ENCODE results near the gene HLA-E. TPM values are rescaled to one million over a fixed set of nuclear protein-coding genes. Genes with fewer than 3 reads are reported as not detected.
A peak's percentile ranks its signal among the peaks of the same experiment; 100 is the strongest.

The HLA-E gene
- total and polyA plus RNA-seq, 10 donors: 514 to 2,111 (median 1,362) TPM

DNA sequence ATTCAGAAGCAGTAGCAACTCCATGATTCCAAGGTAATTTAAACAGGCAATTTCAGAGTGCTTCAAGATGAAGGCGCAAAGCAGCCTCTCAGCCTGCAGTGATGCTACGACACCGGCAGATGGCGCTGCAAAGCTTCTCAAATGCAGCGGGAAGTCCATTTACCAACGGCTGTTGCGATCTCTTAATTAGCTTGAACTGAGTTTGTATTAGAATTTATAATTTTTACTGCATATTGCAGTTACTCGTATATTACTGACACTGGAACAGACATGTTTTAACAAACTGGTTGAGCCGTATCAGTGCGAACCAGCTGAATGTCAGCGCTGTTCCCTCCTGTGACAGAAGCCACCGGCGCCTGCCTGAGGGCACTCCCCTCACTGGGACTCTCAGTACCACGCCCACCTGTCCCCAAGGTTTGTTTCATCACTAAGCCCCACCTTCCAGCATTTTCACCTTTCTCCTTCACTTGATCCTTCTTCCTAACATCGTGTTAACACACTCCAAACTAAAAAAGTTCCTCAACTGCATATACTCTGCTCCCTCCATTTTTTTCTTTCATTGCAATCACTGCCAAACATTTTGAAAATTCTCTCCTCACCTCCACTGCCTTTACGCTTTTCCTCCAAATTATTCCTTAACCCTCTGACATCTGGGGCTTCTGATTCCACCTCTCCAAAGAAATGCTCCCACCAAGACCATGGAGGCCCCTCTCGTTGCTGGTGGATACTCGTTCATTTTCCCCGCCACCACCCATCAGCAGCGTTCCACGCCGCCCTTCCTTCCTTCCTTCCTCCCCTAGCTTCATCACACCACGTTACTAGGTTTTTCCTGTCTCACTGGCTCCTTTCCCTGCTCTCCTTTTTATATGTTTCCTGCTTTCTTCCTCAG lies 52.5 kb downstream of the HLA-E start:
- Histone ChIP-seq H3K36me3 (peaks cover 0 to 19% (median 13%) of the 10 kb centered on the region in 6 donors), H3K27me3 (replicated peaks in 1 of 7) (no peaks in the 10 kb centered on the region), H3K27ac (peak overlapping the region; percentile 42 to 83 (median 75)), H3K4me1 (peaks cover 24 to 39% (median 31%) of the 10 kb centered on the region in 6 donors), H3K9me3 (no peaks in the 10 kb centered on the region), H3K4me3 (peak overlapping the region; percentile 20 to 69 (median 37))
- peak; percentile 94 for DNase-seq
- TF ChIP-seq, protein P1, sequence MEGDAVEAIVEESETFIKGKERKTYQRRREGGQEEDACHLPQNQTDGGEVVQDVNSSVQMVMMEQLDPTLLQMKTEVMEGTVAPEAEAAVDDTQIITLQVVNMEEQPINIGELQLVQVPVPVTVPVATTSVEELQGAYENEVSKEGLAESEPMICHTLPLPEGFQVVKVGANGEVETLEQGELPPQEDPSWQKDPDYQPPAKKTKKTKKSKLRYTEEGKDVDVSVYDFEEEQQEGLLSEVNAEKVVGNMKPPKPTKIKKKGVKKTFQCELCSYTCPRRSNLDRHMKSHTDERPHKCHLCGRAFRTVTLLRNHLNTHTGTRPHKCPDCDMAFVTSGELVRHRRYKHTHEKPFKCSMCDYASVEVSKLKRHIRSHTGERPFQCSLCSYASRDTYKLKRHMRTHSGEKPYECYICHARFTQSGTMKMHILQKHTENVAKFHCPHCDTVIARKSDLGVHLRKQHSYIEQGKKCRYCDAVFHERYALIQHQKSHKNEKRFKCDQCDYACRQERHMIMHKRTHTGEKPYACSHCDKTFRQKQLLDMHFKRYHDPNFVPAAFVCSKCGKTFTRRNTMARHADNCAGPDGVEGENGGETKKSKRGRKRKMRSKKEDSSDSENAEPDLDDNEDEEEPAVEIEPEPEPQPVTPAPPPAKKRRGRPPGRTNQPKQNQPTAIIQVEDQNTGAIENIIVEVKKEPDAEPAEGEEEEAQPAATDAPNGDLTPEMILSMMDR (IDR thresholded peaks at IDR 0.05 in 8 of 11, conservative IDR thresholded peaks at IDR 0.05 in 3 of 11): peak; percentile 93 to 100 (median 99)
- TF ChIP-seq POLR2AphosphoS5 (IDR thresholded peaks at IDR 0.05): peak in 2 of 3 donors; percentile 80 to 82
- peak in 1 of 3 donors; percentile 30 for TF ChIP-seq POLR2A (IDR thresholded peaks at IDR 0.05)
- 2 to 4% (median 3%) methylated on average over 23 of the region's 23 CpGs for WGBS, 5 donors
- intact Hi-C loops (cut with DNase I; ENCODE audit: low total_unique reads): loop anchor here (5.0 to 10.0 kb wide), 3 partner anchors 56 to 123 kb away; no protein-coding TSS in a partner anchor

DNA sequence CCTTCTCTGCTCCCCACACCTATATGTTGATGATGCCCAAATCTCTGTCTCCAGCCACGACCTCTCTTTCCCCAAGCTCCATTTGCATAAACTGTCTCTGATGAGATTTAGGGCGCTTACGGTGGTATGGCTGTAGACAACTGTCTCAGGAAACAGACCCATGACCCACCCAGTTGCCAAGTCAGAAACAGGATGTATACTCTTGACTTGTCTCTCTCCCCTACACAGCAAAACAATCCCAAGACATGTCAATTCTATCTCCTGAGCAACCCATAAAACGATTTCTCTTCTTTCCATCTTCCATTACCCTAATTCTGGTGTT lies 53.1 kb downstream of the HLA-E start:
- Histone ChIP-seq H3K4me1 (peaks cover 24 to 39% (median 31%) of the 10 kb centered on the region in 6 donors), H3K36me3 (peaks cover 0 to 25% (median 18%) of the 10 kb centered on the region in 6 donors), H3K9me3 (no peaks in the 10 kb centered on the region), H3K27ac (peak overlapping the region; percentile 42 to 83 (median 75)), H3K4me3 (peak overlapping the region in 7 of 8 donors; percentile 20 to 69 (median 37)), H3K27me3 (replicated peaks in 1 of 7) (no peaks in the 10 kb centered on the region)
- WGBS, 5 donors: 2 to 6% (median 3%) methylated on average over 4 of the region's 4 CpGs
- no peak for TF ChIP-seq POLR2AphosphoS5 (IDR thresholded peaks at IDR 0.05)
- no peak for TF ChIP-seq POLR2A (IDR thresholded peaks at IDR 0.05)
- TF ChIP-seq, protein P1 (IDR thresholded peaks at IDR 0.05 in 8 of 11, conservative IDR thresholded peaks at IDR 0.05 in 3 of 11): no peak
- intact Hi-C loops (cut with DNase I; ENCODE audit: low total_unique reads): loop anchor here (5.0 to 10.0 kb wide), 3 partner anchors 55 to 122 kb away; no protein-coding TSS in a partner anchor
- no peak for DNase-seq

DNA sequence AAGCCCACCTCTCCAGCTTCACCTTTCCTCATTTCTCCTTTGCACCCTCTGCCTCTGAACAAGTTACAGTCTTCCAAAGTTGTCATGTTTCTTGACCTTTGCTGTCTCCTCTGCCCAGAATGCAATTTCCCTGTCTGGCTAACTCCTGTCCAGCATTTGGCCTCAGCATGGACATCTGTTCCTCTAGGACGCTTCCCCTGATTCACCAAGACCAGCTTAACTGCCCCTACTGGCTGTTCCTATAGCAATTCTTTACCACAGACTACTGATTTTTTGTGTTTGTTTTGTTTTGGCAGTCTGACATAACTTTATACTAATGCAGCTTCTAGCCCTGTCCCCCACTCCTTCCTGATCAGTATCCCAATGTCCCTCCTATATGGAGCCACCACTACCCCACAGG lies 53.6 kb downstream of the HLA-E start:
- peaks cover 24 to 39% (median 31%) of the 10 kb centered on the region in 6 donors for H3K4me1 ChIP-seq
- TF ChIP-seq POLR2AphosphoS5 (IDR thresholded peaks at IDR 0.05) (no peak), POLR2A (IDR thresholded peaks at IDR 0.05) (no peak)
- TF ChIP-seq, protein P1 (IDR thresholded peaks at IDR 0.05 in 8 of 11, conservative IDR thresholded peaks at IDR 0.05 in 3 of 11): no peak
- peak overlapping the region in 7 of 8 donors; percentile 42 to 83 (median 76) for H3K27ac ChIP-seq
- H3K36me3 ChIP-seq: peaks cover 0 to 30% (median 20%) of the 10 kb centered on the region in 6 donors
- peak overlapping the region in 1 of 8 donors; percentile 69 for H3K4me3 ChIP-seq
- H3K27me3 ChIP-seq (replicated peaks in 1 of 7): no peaks in the 10 kb centered on the region
- WGBS, 5 donors: 56 to 71% (median 70%) methylated on average over 1 of the region's 1 CpG
- intact Hi-C loops (cut with DNase I; ENCODE audit: low total_unique reads): loop anchor here (5.0 to 10.0 kb wide), 3 partner anchors 54 to 122 kb away; no protein-coding TSS in a partner anchor
- no peaks in the 10 kb centered on the region for H3K9me3 ChIP-seq
- no peak for DNase-seq

Other genes starting within 250 kb of the HLA-E start
- gene TRIM39, start 162.6 kb upstream of the HLA-E start, total RNA-seq: 10 to 100 TPM; 15.7 to 24.5 (median 18.7) TPM
- 10 to 100 TPM in 2 of 3 donors, 1 to 10 TPM in 1; 6.9 to 12.1 (median 11.7) TPM for gene TRIM39, start 162.6 kb upstream of the HLA-E start, polyA plus RNA-seq
- gene RPP21, start 144.4 kb upstream of the HLA-E start, total RNA-seq: 10 to 100 TPM; 24.3 to 59.9 (median 32.0) TPM
- gene RPP21, start 144.4 kb upstream of the HLA-E start, polyA plus RNA-seq: 10 to 100 TPM; 77.9 to 87.8 (median 84.6) TPM
- 10 to 100 TPM; 28.0 to 84.6 (median 56.7) TPM for gene GNL1, start 67.0 kb downstream of the HLA-E start, total RNA-seq
- gene GNL1, start 67.0 kb downstream of the HLA-E start, polyA plus RNA-seq: 10 to 100 TPM; 40.3 to 55.6 (median 45.6) TPM
- 10 to 100 TPM in 6 of 7 donors, 1 to 10 TPM in 1; 8.1 to 19.6 (median 12.9) TPM for gene PRR3, start 67.8 kb downstream of the HLA-E start, total RNA-seq
- 10 to 100 TPM; 11.5 to 15.6 (median 12.9) TPM for gene PRR3, start 67.8 kb downstream of the HLA-E start, polyA plus RNA-seq
- 10 to 100 TPM; 30.7 to 53.5 (median 34.5) TPM for gene ABCF1, start 81.9 kb downstream of the HLA-E start, total RNA-seq
- gene ABCF1, start 81.9 kb downstream of the HLA-E start, polyA plus RNA-seq: 10 to 100 TPM; 12.8 to 27.7 (median 14.5) TPM
- gene PPP1R10, start 127.7 kb downstream of the HLA-E start, total RNA-seq: 10 to 100 TPM; 53.5 to 86.2 (median 75.9) TPM
- 10 to 100 TPM; 13.5 to 24.6 (median 13.6) TPM for gene PPP1R10, start 127.7 kb downstream of the HLA-E start, polyA plus RNA-seq
- gene MRPS18B, start 128.3 kb downstream of the HLA-E start, total RNA-seq: 10 to 100 TPM; 41.2 to 63.4 (median 45.3) TPM
- gene MRPS18B, start 128.3 kb downstream of the HLA-E start, polyA plus RNA-seq: 10 to 100 TPM; 48.8 to 74.0 (median 73.0) TPM
- gene ATAT1, start 137.4 kb downstream of the HLA-E start, total RNA-seq: 1 to 10 TPM; 2.4 to 9.7 (median 8.7) TPM
- gene ATAT1, start 137.4 kb downstream of the HLA-E start, polyA plus RNA-seq: 1 to 10 TPM; 3.6 to 4.9 (median 4.3) TPM
- gene C6orf136, start 157.6 kb downstream of the HLA-E start, total RNA-seq: 10 to 100 TPM; 15.4 to 24.2 (median 17.8) TPM
- gene C6orf136, start 157.6 kb downstream of the HLA-E start, polyA plus RNA-seq: 10 to 100 TPM; 12.1 to 28.0 (median 22.1) TPM
- gene DHX16, start 183.5 kb downstream of the HLA-E start, total RNA-seq: 10 to 100 TPM; 30.0 to 39.6 (median 35.4) TPM
- 10 to 100 TPM; 21.7 to 39.7 (median 33.8) TPM for gene DHX16, start 183.5 kb downstream of the HLA-E start, polyA plus RNA-seq
- 100 to 1,000 TPM; 128 to 187 (median 150) TPM for gene PPP1R18, start 197.1 kb downstream of the HLA-E start, total RNA-seq
- 100 to 1,000 TPM; 153 to 188 (median 186) TPM for gene PPP1R18, start 197.1 kb downstream of the HLA-E start, polyA plus RNA-seq
- 10 to 100 TPM in 6 of 7 donors, 1 to 10 TPM in 1; 9.8 to 13.8 (median 11.0) TPM for gene NRM, start 201.5 kb downstream of the HLA-E start, total RNA-seq
- 10 to 100 TPM; 14.1 to 19.6 (median 17.7) TPM for gene NRM, start 201.5 kb downstream of the HLA-E start, polyA plus RNA-seq
- gene MDC1, start 227.8 kb downstream of the HLA-E start, total RNA-seq: 10 to 100 TPM; 20.8 to 47.7 (median 39.0) TPM
- gene MDC1, start 227.8 kb downstream of the HLA-E start, polyA plus RNA-seq: 10 to 100 TPM in 2 of 3 donors, 1 to 10 TPM in 1; 7.8 to 18.2 (median 16.5) TPM
- gene TUBB, start 230.8 kb downstream of the HLA-E start, total RNA-seq: 100 to 1,000 TPM; 189 to 344 (median 272) TPM
- 100 to 1,000 TPM; 109 to 203 (median 182) TPM for gene TUBB, start 230.8 kb downstream of the HLA-E start, polyA plus RNA-seq